NCI-H510A treated with DMSO at 0.1 percent for 48 hours (cell line): Measurements from ENCODE around the gene ANGPTL4.

ENCODE experiments used
- DNase-seq: peaks from one replicate; lab custom pipeline; 2025; lab: John Stamatoyannopoulos, UW

ANGPTL4 gene

DNA sequence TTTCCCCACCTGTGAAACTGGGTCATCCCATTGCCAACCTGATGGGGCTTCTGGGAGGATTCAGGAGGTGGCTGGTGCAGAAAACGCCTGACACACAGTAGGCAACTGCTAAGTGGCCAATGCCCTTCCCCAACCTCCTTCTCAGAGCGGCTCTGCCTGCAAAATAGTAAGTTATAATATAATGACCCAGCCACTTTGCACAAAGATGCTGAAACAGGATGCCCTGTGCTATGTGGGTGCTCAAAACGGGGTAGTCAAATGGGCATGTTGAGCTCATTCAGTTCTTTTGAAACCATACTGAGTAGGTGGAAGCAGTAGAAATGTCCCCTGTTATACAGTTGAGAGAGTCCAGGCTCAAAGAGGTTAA, 49.7 kb downstream of the ANGPTL4 start:
- no peak for DNase-seq

DNA sequence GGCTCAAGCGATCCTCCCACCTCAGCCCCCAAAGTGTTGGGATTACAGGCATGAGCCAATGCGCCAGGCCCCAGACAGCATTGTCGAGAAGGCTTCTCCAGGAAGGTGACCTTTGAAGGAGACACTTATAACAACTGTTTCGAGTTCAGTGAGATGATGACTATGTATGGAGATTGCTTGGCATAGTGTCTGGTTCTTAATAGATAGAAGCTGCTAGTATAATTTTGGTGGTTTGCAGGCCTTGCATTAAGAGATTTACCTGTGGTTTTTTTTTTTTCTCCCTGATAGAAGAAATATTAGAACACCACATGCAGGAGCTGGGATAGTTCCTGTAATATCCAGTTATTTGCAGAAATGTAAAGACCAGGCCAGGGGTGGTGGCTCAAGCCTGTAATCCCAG, 52.8 kb downstream of the ANGPTL4 start:
- no peak for DNase-seq

DNA sequence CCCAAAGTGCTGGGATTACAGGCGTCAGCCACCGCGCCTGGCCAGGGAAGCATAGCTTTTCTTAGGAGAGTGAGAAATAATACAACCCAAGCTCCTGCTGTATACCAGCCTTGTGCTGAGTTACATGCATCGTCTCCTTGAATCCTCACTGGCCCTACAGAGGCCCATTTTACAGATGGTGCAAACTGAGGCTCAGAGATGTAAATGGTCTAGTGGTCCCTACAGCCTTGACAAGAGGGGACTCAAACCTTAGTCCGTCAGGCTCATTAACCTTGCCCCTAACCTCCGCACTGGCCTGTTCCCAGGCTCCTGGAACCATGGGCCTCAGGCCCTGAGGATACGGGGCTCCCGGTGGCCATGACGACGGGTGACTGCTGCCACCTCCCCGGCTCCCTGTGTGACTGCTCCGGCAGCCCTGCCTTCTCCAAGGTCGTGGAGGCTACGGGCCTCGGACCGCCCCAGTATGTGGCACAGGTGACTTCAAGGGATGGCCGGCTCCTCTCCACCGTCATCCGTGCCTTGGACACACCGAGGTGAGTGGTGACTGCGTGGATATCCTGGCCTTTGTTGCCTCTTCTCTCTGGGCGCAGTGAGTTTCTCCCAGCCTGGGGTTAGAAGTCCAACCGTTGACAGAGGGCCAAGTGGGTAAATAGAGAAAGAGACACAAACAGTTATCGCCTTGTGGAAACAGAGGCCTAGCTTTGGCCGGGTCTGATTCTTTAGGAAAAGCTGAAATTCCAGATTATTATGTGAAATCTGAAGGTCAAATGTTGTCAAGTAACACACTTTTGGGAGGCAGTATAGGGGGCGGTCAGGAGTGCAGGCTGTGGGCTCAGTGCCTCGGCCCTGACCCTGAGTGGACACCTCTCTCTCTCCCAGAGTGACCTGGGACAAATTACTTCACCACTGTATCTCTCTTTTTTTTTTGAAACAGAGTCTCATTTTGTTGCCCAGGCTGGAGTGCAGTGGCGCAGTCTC, 57.8 kb downstream of the ANGPTL4 start:
- DNase-seq, result no peak

DNA sequence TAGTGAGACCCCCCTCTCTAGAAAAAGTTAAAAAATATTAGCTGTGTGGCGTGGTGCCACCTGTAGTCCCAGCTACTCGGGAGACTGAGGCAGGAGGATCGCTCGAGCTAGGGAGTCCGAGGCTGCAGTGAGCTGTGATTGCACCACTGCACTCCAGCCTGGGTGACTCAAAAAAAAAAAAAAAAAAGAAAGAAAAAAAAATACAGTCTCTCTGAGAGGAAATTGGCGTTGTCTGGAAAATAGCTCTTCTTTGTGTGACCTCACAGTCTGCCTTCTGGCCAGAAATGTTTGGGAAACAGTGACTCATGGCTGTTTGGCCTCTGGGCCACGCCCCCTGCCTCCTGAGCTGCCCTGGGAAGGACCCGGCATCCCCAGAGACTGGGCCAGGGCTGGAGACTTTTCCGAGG, 59.9 kb downstream of the ANGPTL4 start:
- no peak for DNase-seq
